GM21423 (cell line): ENCODE data around the gene IFITM1.
"Not testable (repeated sequence)": the region's sequence is repeated elsewhere in the genome, so short reads cannot be mapped to it uniquely, and the experiment has no call there.

ENCODE experiments used
- ATAC-seq: cut with Tn5 transposase; IDR thresholded peaks from one replicate; pipeline ENCODE4 v1.9.1; 2021; ENCODE audit warnings: mild to moderate bottlenecking, moderate library complexity; ENCODE audit not compliant: unreplicated experiment

Gene IFITM1

GRCh38 chr11:282630-283360 lies 31.0 kb upstream of the IFITM1 start:
- ATAC-seq: no peak

- ATAC-seq: no peak
Measured at GRCh38 chr11:283405-284104, 30.3 kb upstream of the IFITM1 start.

- ATAC-seq: no peak
Measured at GRCh38 chr11:284105-285020, 29.5 kb upstream of the IFITM1 start.

- ATAC-seq: no peak
Measured at GRCh38 chr11:285021-285893, 28.6 kb upstream of the IFITM1 start.

- ATAC-seq: no peak
Measured at GRCh38 chr11:285894-286220, 28.0 kb upstream of the IFITM1 start.

GRCh38 chr11:286977-287820 lies 26.6 kb upstream of the IFITM1 start:
- not testable (repeated sequence) for ATAC-seq

GRCh38 chr11:287821-288477 lies 25.9 kb upstream of the IFITM1 start:
- ATAC-seq: no peak

GRCh38 chr11:288478-289397 lies 25.1 kb upstream of the IFITM1 start, which contains the start of gene PGGHG:
PGGHG (plus strand) TSS chr11:289126; CDS start chr11:289817, 691 bp downstream.
- no peak for ATAC-seq

GRCh38 chr11:289398-289711 lies 24.5 kb upstream of the IFITM1 start:
- no peak for ATAC-seq

- ATAC-seq: no peak
Measured at GRCh38 chr11:289712-290620, 23.9 kb upstream of the IFITM1 start.

GRCh38 chr11:290621-291231 lies 23.1 kb upstream of the IFITM1 start:
- no peak for ATAC-seq

GRCh38 chr11:291281-292210 lies 22.3 kb upstream of the IFITM1 start:
- no peak for ATAC-seq

- ATAC-seq: no peak
Measured at GRCh38 chr11:292211-293121, 21.4 kb upstream of the IFITM1 start.

GRCh38 chr11:293271-293851 lies 20.5 kb upstream of the IFITM1 start:
- ATAC-seq: no peak
